H1 (cell line): ENCODE data around the gene UBE2V1. TPM values are rescaled to one million over a fixed set of nuclear protein-coding genes. Genes with fewer than 3 reads are reported as not detected.

ENCODE experiments used
- CTCF ChIA-PET: fragments of 300-600 bp; sonication (Branson Sonifier 250); formaldehyde crosslinking; loops from one replicate; lab custom pipeline; 2021; ENCODE audit not compliant: partially characterized antibody; lab: Charles Lee
- POLR2A ChIA-PET: fragments of 300-600 bp; sonication (Branson Sonifier 250); formaldehyde crosslinking; loops from one replicate; lab custom pipeline; 2021; ENCODE audit warnings: inconsistent platforms; ENCODE audit not compliant: partially characterized antibody; lab: Charles Lee
- DNase-seq, 2 experiments: peaks; one replicate each; pipeline versions ENCODE4 v3.0.0 to v3.0.0-alpha.2; 2010 to 2022; ENCODE audit warnings: low spot score in 2 of 2, low read depth in 1 of 2, mixed read lengths in 1 of 2
- FAIRE-seq: peaks from 2 replicates; lab custom pipeline; 2011; peaks lifted over from hg19 to GRCh38; lab: Jason Lieb, UNC
- H2AFZ ChIP-seq: 2 replicates; pipeline ENCODE4 v1.8.1; 2012; ENCODE audit warnings: low read length, inconsistent platforms
- H2AK5ac ChIP-seq: 2 replicates; pipeline ENCODE4 v1.6.1; 2013; ENCODE audit warnings: low read depth, low read length
- H2BK120ac ChIP-seq: replicated peaks from 2 replicates; pipeline ENCODE3; 2013; ENCODE audit warnings: low read depth, low read length, inconsistent platforms
- H2BK12ac ChIP-seq: 2 replicates; pipeline ENCODE4 v1.6.1; 2013; ENCODE audit warnings: low read depth, low read length
- H2BK15ac ChIP-seq: 2 replicates; pipeline ENCODE4 v1.6.1; 2013; ENCODE audit warnings: low read length
- H2BK20ac ChIP-seq: 2 replicates; pipeline ENCODE4 v1.6.1; 2013; ENCODE audit warnings: low read length
- H2BK5ac ChIP-seq: 2 replicates; pipeline ENCODE4 v1.6.1; 2013; ENCODE audit warnings: low read depth, low read length
- H3K14ac ChIP-seq: 2 replicates; pipeline ENCODE4 v1.6.1; 2013; ENCODE audit warnings: inconsistent platforms; ENCODE audit not compliant: insufficient read length
- H3K18ac ChIP-seq: 2 replicates; pipeline ENCODE4 v1.6.1; 2013; ENCODE audit warnings: low read length; ENCODE audit errors: extremely low read depth
- H3K23ac ChIP-seq: 2 replicates; pipeline ENCODE4 v1.6.1; 2013; ENCODE audit warnings: inconsistent platforms; ENCODE audit not compliant: insufficient read length
- H3K23me2 ChIP-seq: 2 replicates; pipeline ENCODE4 v1.6.1; 2013; ENCODE audit warnings: low read depth, low read length
- H3K27ac ChIP-seq: 2 replicates; pipeline ENCODE4 v1.6.1; 2011; ENCODE audit warnings: low read depth, low read length, inconsistent platforms
- H3K27me3 ChIP-seq, 4 experiments: replicated peaks in 1 of 4; 1 replicate in 1 of 4; 2 replicates in 3 of 4; pipeline versions ENCODE4 v1.6.1 to v1.8.1; 2011 to 2013; ENCODE audit warnings: low read length in 3 of 4, mild to moderate bottlenecking in 3 of 4, inconsistent platforms in 2 of 4, mixed read lengths in 2 of 4, moderate library complexity in 1 of 4; ENCODE audit not compliant: control insufficient read depth in 3 of 4, insufficient read depth in 3 of 4; ENCODE audit errors: extremely low read depth in 1 of 4
- H3K36me3 ChIP-seq, 4 experiments: 2 replicates each; pipeline versions ENCODE4 v1.6.1 to v1.8.1; 2011 to 2013; ENCODE audit warnings: mild to moderate bottlenecking in 4 of 4, low read length in 3 of 4, moderate library complexity in 2 of 4, control low read depth in 1 of 4, inconsistent platforms in 1 of 4; ENCODE audit not compliant: insufficient read depth in 4 of 4, control insufficient read depth in 2 of 4
- H3K4ac ChIP-seq: replicated peaks from 2 replicates; pipeline ENCODE3; 2013; ENCODE audit warnings: low read length, low read depth, mixed read lengths, inconsistent platforms; ENCODE audit not compliant: insufficient read length
- H3K4me1 ChIP-seq, 4 experiments: replicated peaks in 1 of 4; 1 replicate in 1 of 4; 2 replicates in 3 of 4; pipeline versions ENCODE4 v1.6.1 to v1.8.1; 2011 to 2013; ENCODE audit warnings: low read length in 3 of 4, inconsistent platforms in 2 of 4, mixed read lengths in 1 of 4; ENCODE audit not compliant: insufficient read depth in 4 of 4, control insufficient read depth in 3 of 4
- H3K4me2 ChIP-seq, 2 experiments: 2 replicates each; pipeline versions ENCODE4 v1.6.1 to v1.8.1; 2011 to 2013; ENCODE audit warnings: low read depth in 2 of 2, low read length in 2 of 2, control low read depth in 1 of 2, inconsistent platforms in 1 of 2, mild to moderate bottlenecking in 1 of 2; ENCODE audit not compliant: insufficient read depth in 1 of 2
- H3K4me3 ChIP-seq, 4 experiments: fragments of 200-600, 300-600 bp in 1 of 4; sonication (generic), shearing (Covaris generic), sonication (Bioruptor Twin) in 1 of 4; 2 replicates each; pipeline versions ENCODE4 v1.5.1 to v1.8.1; 2011 to 2016; ENCODE audit warnings: low read length in 4 of 4, low read depth in 3 of 4, control low read depth in 2 of 4, inconsistent platforms in 2 of 4, mild to moderate bottlenecking in 2 of 4, mixed read lengths in 1 of 4, moderate library complexity in 1 of 4; ENCODE audit not compliant: insufficient read depth in 2 of 4; ENCODE audit errors: extremely low read depth in 1 of 4
- H3K56ac ChIP-seq: replicated peaks from 2 replicates; pipeline ENCODE3; 2013; ENCODE audit warnings: low read depth, mild to moderate bottlenecking, mixed read lengths, low read length, inconsistent platforms; ENCODE audit not compliant: insufficient read length
- H3K79me1 ChIP-seq: 2 replicates; pipeline ENCODE4 v1.6.1; 2013; ENCODE audit warnings: low read depth, low read length, control low read depth
- H3K79me2 ChIP-seq, 2 experiments: 2 replicates each; pipeline versions ENCODE4 v1.6.1 to v1.8.1; 2012 to 2013; ENCODE audit warnings: low read length in 2 of 2, mild to moderate bottlenecking in 2 of 2, inconsistent platforms in 1 of 2; ENCODE audit not compliant: insufficient read depth in 2 of 2, control insufficient read depth in 1 of 2
- H3K9ac ChIP-seq, 4 experiments: replicated peaks in 1 of 4; 1 replicate in 1 of 4; 2 replicates in 3 of 4; pipeline versions ENCODE4 v1.6.1 to v1.8.1; 2011 to 2013; ENCODE audit warnings: low read depth in 3 of 4, low read length in 3 of 4, control low read depth in 2 of 4, mild to moderate bottlenecking in 2 of 4, moderate library complexity in 2 of 4, inconsistent platforms in 1 of 4; ENCODE audit errors: extremely low read depth in 1 of 4
- H3K9me3 ChIP-seq, 2 experiments: 2 replicates each; pipeline versions ENCODE4 v1.6.1 to v1.8.1; 2012 to 2013; ENCODE audit warnings: mild to moderate bottlenecking in 2 of 2, moderate library complexity in 2 of 2, control low read depth in 1 of 2, inconsistent platforms in 1 of 2, low read depth in 1 of 2, low read length in 1 of 2, mixed read lengths in 1 of 2; ENCODE audit not compliant: insufficient read depth in 2 of 2
- H4K20me1 ChIP-seq, 2 experiments: replicated peaks in 1 of 2; 2 replicates each; pipeline versions ENCODE3 to v1.8.1; 2011 to 2013; ENCODE audit warnings: inconsistent platforms in 2 of 2, low read length in 2 of 2, mild to moderate bottlenecking in 1 of 2; ENCODE audit not compliant: insufficient read depth in 2 of 2, control insufficient read depth in 1 of 2
- H4K5ac ChIP-seq: 2 replicates; pipeline ENCODE4 v1.6.1; 2013; ENCODE audit warnings: low read length, low read depth, mixed read lengths, inconsistent platforms; ENCODE audit not compliant: insufficient read length
- H4K8ac ChIP-seq: 2 replicates; pipeline ENCODE4 v1.8.0; 2013; ENCODE audit warnings: mild to moderate bottlenecking, moderate library complexity, low read length, inconsistent platforms; ENCODE audit not compliant: insufficient read depth; ENCODE audit errors: extremely low read depth
- H4K91ac ChIP-seq: replicated peaks from 2 replicates; pipeline ENCODE3; 2013; ENCODE audit warnings: low read length, mixed read lengths, inconsistent platforms; ENCODE audit not compliant: insufficient read length
- CBX8 ChIP-seq: fragments of 300-800, 300-1000 bp; sonication (generic); IDR thresholded peaks from 2 replicates; pipeline ENCODE4 v1.7.1; 2016; ENCODE audit warnings: low read depth, low read length, borderline replicate concordance
- GTF2F1 ChIP-seq: IDR thresholded peaks from 2 replicates; pipeline ENCODE4 v1.6.1; 2012; ENCODE audit warnings: low read depth, low read length, improper control_type of control experiment, borderline replicate concordance
- NRF1 ChIP-seq: IDR thresholded peaks from 2 replicates; pipeline ENCODE4 v1.6.1; 2011; ENCODE audit warnings: mild to moderate bottlenecking, low read depth, low read length, improper control_type of control experiment
- POU5F1 ChIP-seq: IDR thresholded peaks from 2 replicates; pipeline ENCODE4 v1.6.1; 2011; ENCODE audit warnings: low read depth, mild to moderate bottlenecking, low read length, moderate library complexity
- RNF2 ChIP-seq: fragments of 200-900, 300-1000 bp; sonication (generic); IDR thresholded peaks from 2 replicates; pipeline ENCODE4 v1.7.1; 2016; ENCODE audit warnings: borderline replicate concordance, low read depth, mild to moderate bottlenecking, antibody characterized with exemption, low read length; ENCODE audit not compliant: poor library complexity, severe bottlenecking; ENCODE audit errors: missing control alignments
- SIX5 ChIP-seq: IDR thresholded peaks from 2 replicates; pipeline ENCODE4 v1.6.1; 2011; ENCODE audit warnings: mild to moderate bottlenecking, low read depth, low read length
- SP2 ChIP-seq: IDR thresholded peaks from 2 replicates; pipeline ENCODE4 v1.6.1; 2012; ENCODE audit warnings: mild to moderate bottlenecking, low read length, inconsistent platforms
- WGBS, 2 experiments: shearing (Covaris generic) in 1 of 2; methylation state at CpG; one replicate each; pipeline versions ENCODE4 v1.1.6 to v1.1.7; 2013 to 2015; ENCODE audit warnings: low lambda C conversion rate in 2 of 2, mixed read lengths in 2 of 2, inconsistent platforms in 1 of 2, low coverage in 1 of 2, missing lambda C conversion rate in 1 of 2; ENCODE audit not compliant: insufficient replicate concordance in 2 of 2, insufficient coverage in 1 of 2, insufficient read length in 1 of 2; ENCODE audit errors: extremely low coverage in 1 of 2, missing lambda C conversion rate in 1 of 2; 5-methylcytosine and 5-hydroxymethylcytosine counted together
- polyA plus RNA-seq, 7 experiments: library from polyadenylated mRNA; depleted of rRNA in 3 of 7; stranded (reverse) in 5 of 7; unstranded in 2 of 7; fragments of >200 nt in 5 of 7; fragments of 200-250 nt in 2 of 7; gene quantifications; 1 replicate in 5 of 7; 2 replicates in 1 of 7; 4 replicates in 1 of 7; pipeline versions ENCODE4 v1.2.1 to v1.2.3, GENCODE V29; 2011 to 2013; ENCODE audit warnings: missing spikeins in 2 of 7, mixed read lengths in 2 of 7
- total RNA-seq: library from RNA; stranded (reverse); fragmentation: NEBNext Ultra II Directional; extraction: Animal tissue kit (Norgen Biotek cat#: 25700); gene quantifications from 2 replicates; pipeline ENCODE4 v1.2.1, GENCODE V29; 2021

The UBE2V1 gene
- total and polyA plus RNA-seq, 2 of the 8 experiments (the other 6 are each of a cell fraction or from before 2014, with no cell fraction given) = 141 to 184 TPM

DNA sequence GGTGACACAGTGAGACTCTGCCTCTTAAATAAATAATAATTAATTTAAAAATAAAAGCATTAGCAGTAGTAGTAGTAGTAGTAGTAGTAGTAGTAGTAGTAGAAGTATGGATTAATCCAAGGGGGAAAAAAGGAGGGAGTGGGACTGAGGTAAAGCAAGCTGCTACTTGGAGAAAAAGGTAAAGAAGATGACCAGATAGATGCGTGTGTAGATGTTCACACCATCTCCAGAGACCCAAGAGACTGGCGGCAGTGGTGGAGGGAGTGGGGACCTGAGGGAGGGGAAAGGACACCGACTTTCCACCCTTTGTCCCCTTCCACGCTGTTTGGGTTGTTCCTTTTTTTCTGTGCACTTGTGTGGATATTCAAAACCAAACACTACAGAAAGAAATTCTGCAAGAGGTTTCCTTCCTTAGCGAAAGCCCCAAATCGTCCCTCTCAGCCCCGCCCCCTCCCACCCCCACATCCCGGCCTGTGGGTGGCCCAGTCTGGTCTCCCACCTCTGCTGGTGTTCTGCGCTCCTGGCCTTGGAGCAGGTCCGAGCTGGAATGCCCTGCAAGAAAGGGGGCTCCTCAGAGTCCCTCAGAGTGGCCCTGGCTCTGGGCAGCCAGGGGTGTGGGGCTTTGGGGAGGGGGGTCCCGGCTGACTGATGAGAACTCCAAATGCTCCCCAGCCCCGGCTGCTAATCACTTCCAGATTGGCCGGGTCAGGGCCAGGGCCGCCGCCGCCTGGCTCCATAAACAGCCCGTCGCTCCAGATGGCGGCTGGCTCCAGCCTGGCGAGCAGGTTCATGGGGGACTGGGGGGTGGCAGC, 60.2 kb downstream of the UBE2V1 start:
- H3K4me3 ChIP-seq = no peak overlapping the region
- H2BK5ac ChIP-seq = no peak overlapping the region
- no peak overlapping the region for H3K9ac ChIP-seq
- H4K20me1 ChIP-seq = no peaks in the 10 kb centered on the region
- H2BK15ac ChIP-seq = no peak overlapping the region
- no peak for DNase-seq
- POLR2A ChIA-PET = interaction anchor here (0.8 to 3.3 kb wide), 2 partner anchors 53 to 69 kb away, joined by 3 to 12 read pairs; partner anchors contain the start of gene SNAI1
- H3K4me1 ChIP-seq = peaks cover 0 to 5% (median 2%) of the 10 kb centered on the region in 4 experiments; a peak in 3 of 7 replicates
- TF ChIP-seq NRF1 (no peak), SP2 (no peak), GTF2F1 (no peak), POU5F1 (no peak), CBX8 (no peak), RNF2 (no peak), SIX5 (no peak)
- TF ChIP-seq, all 59 proteins: peak for 0
- no peak for FAIRE-seq
- no peak overlapping the region for H3K23ac ChIP-seq
- H3K4me2 ChIP-seq = no peak overlapping the region
- H2BK120ac ChIP-seq = no peak overlapping the region
- peak overlapping the region; percentile 36 for H4K8ac ChIP-seq
- H4K5ac ChIP-seq = no peak overlapping the region
- H2AFZ ChIP-seq = no peak overlapping the region
- H2BK12ac ChIP-seq = no peak overlapping the region
- H3K9me3 ChIP-seq = no peaks in the 10 kb centered on the region
- H3K23me2 ChIP-seq = no peaks in the 10 kb centered on the region
- H4K91ac ChIP-seq = no peak overlapping the region
- no peak overlapping the region for H2AK5ac ChIP-seq
- H3K4ac ChIP-seq = no peak overlapping the region
- H3K27ac ChIP-seq = no peak overlapping the region
- no peaks in the 10 kb centered on the region for H3K79me1 ChIP-seq
- no peaks in the 10 kb centered on the region for H3K36me3 ChIP-seq
- H3K56ac ChIP-seq = no peak overlapping the region
- CTCF ChIA-PET = interaction anchor here (0.9 to 1.6 kb wide), 3 partner anchors 19 to 454 kb away, joined by 3 read pairs; no protein-coding TSS in a partner anchor
- H3K18ac ChIP-seq = no peak overlapping the region
- 81% methylated on average over 9 of the region's 20 CpGs; no CpG with 5 or more reads in 1 of the 2 experiments for WGBS, 2 experiments
- H3K27me3 ChIP-seq = peaks cover 0 to 2% (median 0%) of the 10 kb centered on the region in 4 experiments; a peak in 1 of 7 replicates
- no peak overlapping the region for H2BK20ac ChIP-seq
- no peak overlapping the region for H3K14ac ChIP-seq
- H3K79me2 ChIP-seq = no peaks in the 10 kb centered on the region
